ENCODE measurements around the gene ZBTB21. TPM values are rescaled to one million over a fixed set of nuclear protein-coding genes. Genes with fewer than 3 reads are reported as not detected.
A peak's percentile ranks its signal among the peaks of the same experiment; 100 is the strongest.
"Not testable (repeated sequence)": the region's sequence is repeated elsewhere in the genome, so short reads cannot be mapped to it uniquely, and the experiment has no call there.

The ZBTB21 gene
- total RNA-seq, 2 experiments from 2014 or later, result 132 to 139 TPM

DNA sequence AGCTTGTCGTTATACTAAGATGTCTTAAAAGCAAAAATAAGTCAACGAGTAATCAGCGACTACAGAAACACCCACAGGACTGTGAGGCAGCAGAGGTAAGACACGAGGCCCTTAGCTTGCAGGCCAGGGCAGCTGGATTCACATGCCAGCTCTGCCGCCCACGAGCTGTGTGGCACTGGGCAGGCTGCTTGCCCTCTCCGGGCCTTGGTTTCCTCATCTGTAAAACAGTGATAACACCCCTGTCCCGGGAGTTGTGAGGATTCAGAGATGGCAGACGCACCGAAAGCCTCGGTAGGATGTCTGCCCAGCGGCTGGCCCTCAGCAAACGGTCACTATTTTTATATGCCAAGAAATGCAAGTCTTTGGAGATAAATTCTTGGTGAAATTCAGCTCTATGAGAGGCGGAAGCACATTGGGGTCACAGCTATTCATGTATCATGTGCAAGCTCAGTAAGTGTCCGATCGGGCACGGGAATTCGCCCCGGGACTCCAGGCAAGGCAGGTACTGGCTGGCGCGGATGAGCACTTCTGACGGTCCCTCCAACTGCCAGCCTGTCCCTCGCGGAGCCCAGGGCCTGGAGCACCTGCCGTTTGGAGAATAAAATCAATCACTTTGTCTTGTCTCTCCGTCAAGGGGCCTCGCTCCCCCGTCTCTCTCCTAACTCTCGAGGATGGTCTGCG, 57.5 kb downstream of the ZBTB21 start:
- POLR2A ChIA-PET, result no interaction called here
- Histone ChIP-seq H3K4me1 (ENCODE audit: insufficient read depth, low read length) (peaks cover 11% of the 10 kb centered on the region), H3K4me3 (ENCODE audit: low read length) (peak overlapping the region; percentile 16), H3K27ac (ENCODE audit: low read depth in 1 of 2, low read length in 2 of 2) (no peak overlapping the region), H3K9me3 (ENCODE audit: control insufficient read depth in 1 of 2, insufficient read depth in 1 of 2, low read length in 2 of 2) (no peaks in the 10 kb centered on the region), H3K27me3 (ENCODE audit: control insufficient read depth in 1 of 2, insufficient read depth in 2 of 2, low read length in 2 of 2) (peaks cover 0 to 18% of the 10 kb centered on the region in 2 experiments), H3K36me3 (ENCODE audit: insufficient read depth, low read length) (no peaks in the 10 kb centered on the region)
- Mint-ChIP-seq H3K27ac (no peak overlapping the region), H3K4me1 (ENCODE audit: low read depth) (peaks cover 24% of the 10 kb centered on the region), H3K9me3 (no peaks in the 10 kb centered on the region), H3K27me3 (peaks cover 22% of the 10 kb centered on the region), H3K36me3 (ENCODE audit: low read depth) (no peaks in the 10 kb centered on the region), H3K4me3 (peak overlapping the region; percentile 42)
- ATAC-seq (ENCODE audit: poor library complexity) (no peak), DNase-seq (no peak)
- CTCF ChIA-PET, result no interaction called here
- intact Hi-C loops (cut with DNase I, micrococcal nuclease), result no loop called here
- TF ChIP-seq, protein P1, sequence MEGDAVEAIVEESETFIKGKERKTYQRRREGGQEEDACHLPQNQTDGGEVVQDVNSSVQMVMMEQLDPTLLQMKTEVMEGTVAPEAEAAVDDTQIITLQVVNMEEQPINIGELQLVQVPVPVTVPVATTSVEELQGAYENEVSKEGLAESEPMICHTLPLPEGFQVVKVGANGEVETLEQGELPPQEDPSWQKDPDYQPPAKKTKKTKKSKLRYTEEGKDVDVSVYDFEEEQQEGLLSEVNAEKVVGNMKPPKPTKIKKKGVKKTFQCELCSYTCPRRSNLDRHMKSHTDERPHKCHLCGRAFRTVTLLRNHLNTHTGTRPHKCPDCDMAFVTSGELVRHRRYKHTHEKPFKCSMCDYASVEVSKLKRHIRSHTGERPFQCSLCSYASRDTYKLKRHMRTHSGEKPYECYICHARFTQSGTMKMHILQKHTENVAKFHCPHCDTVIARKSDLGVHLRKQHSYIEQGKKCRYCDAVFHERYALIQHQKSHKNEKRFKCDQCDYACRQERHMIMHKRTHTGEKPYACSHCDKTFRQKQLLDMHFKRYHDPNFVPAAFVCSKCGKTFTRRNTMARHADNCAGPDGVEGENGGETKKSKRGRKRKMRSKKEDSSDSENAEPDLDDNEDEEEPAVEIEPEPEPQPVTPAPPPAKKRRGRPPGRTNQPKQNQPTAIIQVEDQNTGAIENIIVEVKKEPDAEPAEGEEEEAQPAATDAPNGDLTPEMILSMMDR (IDR thresholded peaks at IDR 0.05), result no peak

DNA sequence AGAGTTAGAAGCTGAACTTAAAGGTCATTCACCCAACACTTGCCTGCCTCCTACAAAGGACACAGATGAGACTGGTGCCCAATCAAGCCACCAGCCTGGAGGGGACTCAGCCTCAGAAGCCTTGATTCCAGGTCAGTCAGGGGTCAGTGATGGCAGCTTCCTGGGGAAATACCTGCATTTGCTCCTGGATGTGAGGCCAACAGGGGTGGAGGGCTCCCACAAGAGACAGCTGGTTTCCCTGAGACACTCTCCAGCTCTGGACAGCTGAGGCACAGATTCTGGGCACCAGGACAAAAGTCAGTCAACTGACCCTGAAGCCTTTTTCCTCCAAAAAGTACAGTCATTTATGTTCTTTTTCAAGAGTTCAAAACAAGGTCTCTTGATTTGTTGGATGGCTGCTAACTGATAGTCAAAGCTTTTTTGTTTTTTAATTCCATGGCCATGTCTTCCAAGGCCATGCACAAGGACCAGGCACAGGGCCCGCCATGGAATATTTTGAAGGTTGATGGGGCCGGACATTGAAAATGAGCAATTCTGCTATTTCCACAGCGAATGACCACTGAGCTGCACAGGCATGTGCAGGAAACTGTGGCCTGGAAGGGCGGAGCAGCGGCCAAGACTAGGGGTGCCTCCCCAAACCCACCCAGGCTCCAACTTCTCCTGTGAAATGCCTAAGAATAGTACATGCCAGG, 58.1 kb downstream of the ZBTB21 start:
- no peak overlapping the region for H3K27ac ChIP-seq (ENCODE audit: low read depth in 1 of 2, low read length in 2 of 2)
- no peaks in the 10 kb centered on the region for H3K9me3 Mint-ChIP-seq
- peak overlapping the region; percentile 51 for H3K4me3 Mint-ChIP-seq
- H3K36me3 Mint-ChIP-seq (ENCODE audit: low read depth), result no peaks in the 10 kb centered on the region
- no peak overlapping the region for H3K27ac Mint-ChIP-seq
- TF ChIP-seq, protein P1 (IDR thresholded peaks at IDR 0.05), result no peak
- H3K9me3 ChIP-seq (ENCODE audit: control insufficient read depth in 1 of 2, insufficient read depth in 1 of 2, low read length in 2 of 2), result no peaks in the 10 kb centered on the region
- DNase-seq, result no peak
- CTCF ChIA-PET, result no interaction called here
- H3K27me3 ChIP-seq (ENCODE audit: control insufficient read depth in 1 of 2, insufficient read depth in 2 of 2, low read length in 2 of 2), result peaks cover 0 to 18% of the 10 kb centered on the region in 2 experiments
- ATAC-seq (ENCODE audit: poor library complexity), result no peak
- peaks cover 22% of the 10 kb centered on the region for H3K4me1 Mint-ChIP-seq (ENCODE audit: low read depth)
- intact Hi-C loops (cut with DNase I, micrococcal nuclease), result no loop called here
- peaks cover 11% of the 10 kb centered on the region for H3K4me1 ChIP-seq (ENCODE audit: insufficient read depth, low read length)
- H3K4me3 ChIP-seq (ENCODE audit: low read length), result no peak overlapping the region
- POLR2A ChIA-PET, result no interaction called here
- H3K27me3 Mint-ChIP-seq, result peaks cover 22% of the 10 kb centered on the region
- H3K36me3 ChIP-seq (ENCODE audit: insufficient read depth, low read length), result no peaks in the 10 kb centered on the region

DNA sequence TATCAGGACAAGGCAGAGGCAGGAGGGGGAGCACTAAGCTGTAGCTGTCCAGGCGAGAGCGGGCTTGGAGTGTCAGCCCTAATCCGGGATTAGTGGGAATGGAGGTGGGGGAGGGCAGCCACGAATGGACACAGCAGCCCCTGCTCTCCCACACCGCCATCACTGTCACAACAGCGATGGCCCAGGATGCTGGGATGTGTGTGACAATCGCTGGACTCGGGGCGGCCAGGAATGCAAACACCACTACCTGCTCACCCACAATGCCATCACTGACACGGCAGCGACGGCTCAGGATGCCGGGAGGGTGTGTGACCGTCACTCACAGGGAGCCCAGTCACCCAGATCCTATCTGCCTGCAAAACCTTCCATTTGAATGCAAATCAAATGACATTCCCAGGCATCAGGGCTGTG, 59.2 kb downstream of the ZBTB21 start:
- TF ChIP-seq, protein P1 (IDR thresholded peaks at IDR 0.05), result no peak

DNA sequence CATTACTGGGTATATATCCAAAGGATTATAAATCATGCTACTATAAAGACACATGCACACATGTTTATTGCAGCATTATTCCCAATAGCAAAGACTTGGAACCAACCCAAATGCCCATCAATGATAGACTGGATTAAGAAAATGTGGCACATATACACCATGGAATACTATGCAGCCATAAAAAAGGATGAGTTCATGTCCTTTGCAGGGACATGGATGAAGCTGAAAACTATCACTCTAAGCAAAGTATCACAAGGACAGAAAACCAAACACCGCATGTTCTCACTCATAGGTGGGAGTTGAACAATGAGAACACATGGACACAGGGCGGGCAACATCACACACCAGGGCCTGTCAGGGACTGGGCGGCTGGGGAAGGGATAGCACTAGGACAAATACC, 60.5 kb downstream of the ZBTB21 start:
- peaks cover 11% of the 10 kb centered on the region for H3K4me1 ChIP-seq (ENCODE audit: insufficient read depth, low read length)
- peaks cover 13% of the 10 kb centered on the region for H3K27me3 Mint-ChIP-seq
- CTCF ChIA-PET, result not testable (repeated sequence)

More for the DNA sequence above, 59.2 kb downstream of the ZBTB21 start:
- H3K27ac ChIP-seq (ENCODE audit: low read depth in 1 of 2, low read length in 2 of 2), result no peak overlapping the region
- Mint-ChIP-seq H3K27ac (no peak overlapping the region), H3K27me3 (peaks cover 22% of the 10 kb centered on the region), H3K4me3 (no peak overlapping the region), H3K4me1 (ENCODE audit: low read depth) (peaks cover 18% of the 10 kb centered on the region), H3K9me3 (no peaks in the 10 kb centered on the region), H3K36me3 (ENCODE audit: low read depth) (no peaks in the 10 kb centered on the region)
- H3K36me3 ChIP-seq (ENCODE audit: insufficient read depth, low read length), result no peaks in the 10 kb centered on the region
- no peak for DNase-seq
- CTCF ChIA-PET, result no interaction called here
- ATAC-seq (ENCODE audit: poor library complexity), result no peak
- intact Hi-C loops (cut with DNase I, micrococcal nuclease), result no loop called here
- peaks cover 0 to 18% of the 10 kb centered on the region in 2 experiments for H3K27me3 ChIP-seq (ENCODE audit: control insufficient read depth in 1 of 2, insufficient read depth in 2 of 2, low read length in 2 of 2)
- POLR2A ChIA-PET, result no interaction called here
- peaks cover 11% of the 10 kb centered on the region for H3K4me1 ChIP-seq (ENCODE audit: insufficient read depth, low read length)
- H3K4me3 ChIP-seq (ENCODE audit: low read length), result no peak overlapping the region
- no peaks in the 10 kb centered on the region for H3K9me3 ChIP-seq (ENCODE audit: control insufficient read depth in 1 of 2, insufficient read depth in 1 of 2, low read length in 2 of 2)

More for the DNA sequence above, 60.5 kb downstream of the ZBTB21 start:
- intact Hi-C loops (cut with DNase I, micrococcal nuclease); H3K27ac ChIP-seq (ENCODE audit: low read depth in 1 of 2, low read length in 2 of 2); H3K36me3 Mint-ChIP-seq (ENCODE audit: low read depth); H3K36me3 ChIP-seq (ENCODE audit: insufficient read depth, low read length); H3K27ac Mint-ChIP-seq; DNase-seq; POLR2A ChIA-PET; H3K9me3 ChIP-seq (ENCODE audit: control insufficient read depth in 1 of 2, insufficient read depth in 1 of 2, low read length in 2 of 2); H3K9me3 Mint-ChIP-seq; H3K4me3 ChIP-seq (ENCODE audit: low read length); ATAC-seq (ENCODE audit: poor library complexity); H3K4me3 Mint-ChIP-seq: not testable (repeated sequence)
- H3K4me1 Mint-ChIP-seq (ENCODE audit: low read depth), result peaks cover 15% of the 10 kb centered on the region
- peaks cover 0 to 15% of the 10 kb centered on the region in 2 experiments for H3K27me3 ChIP-seq (ENCODE audit: control insufficient read depth in 1 of 2, insufficient read depth in 2 of 2, low read length in 2 of 2)
